GM21576 (cell line): Measurements from ENCODE around the gene IL2.

Experiments
- ATAC-seq: cut with Tn5 transposase; IDR thresholded peaks from one replicate; pipeline ENCODE4 v1.9.1; 2021; ENCODE audit warnings: mild to moderate bottlenecking, moderate library complexity; ENCODE audit not compliant: unreplicated experiment

The IL2 gene

DNA sequence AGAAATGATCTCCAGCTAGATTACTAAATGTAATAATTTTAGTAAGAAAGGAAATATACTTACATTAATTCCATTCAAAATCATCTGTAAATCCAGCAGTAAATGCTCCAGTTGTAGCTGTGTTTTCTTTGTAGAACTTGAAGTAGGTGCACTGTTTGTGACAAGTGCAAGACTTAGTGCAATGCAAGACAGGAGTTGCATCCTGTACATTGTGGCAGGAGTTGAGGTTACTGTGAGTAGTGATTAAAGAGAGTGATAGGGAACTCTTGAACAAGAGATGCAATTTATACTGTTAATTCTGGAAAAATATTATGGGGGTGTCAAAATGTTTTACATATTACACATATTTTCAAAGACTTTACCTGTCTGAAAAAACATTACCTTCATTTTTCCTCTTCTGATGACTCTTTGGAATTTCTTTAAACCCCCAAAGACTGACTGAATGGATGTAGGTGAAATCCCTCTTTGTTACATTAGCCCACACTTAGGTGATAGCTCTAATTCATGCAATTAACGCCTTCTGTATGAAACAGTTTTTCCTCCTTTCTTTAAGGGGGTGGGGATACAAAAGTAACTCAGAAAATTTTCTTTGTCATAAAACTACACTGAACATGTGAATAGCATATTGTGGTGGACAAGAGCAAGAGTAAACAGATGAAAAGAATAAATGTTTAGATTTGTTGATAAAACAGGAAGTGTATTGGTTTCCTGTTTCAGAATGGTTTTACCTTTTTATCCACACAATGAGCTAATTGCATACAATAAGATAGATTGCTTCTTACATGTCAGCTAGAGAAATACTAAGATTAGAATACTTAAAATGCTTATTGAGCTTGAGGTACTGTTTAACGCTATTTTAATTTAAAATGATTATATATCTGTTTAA, at the start of gene IL2:
TSS of gene IL2 (minus strand) at position 495 of the 886 bp plus-strand sequence. CDS start at position 210, 285 bp downstream.
- no peak for ATAC-seq

DNA sequence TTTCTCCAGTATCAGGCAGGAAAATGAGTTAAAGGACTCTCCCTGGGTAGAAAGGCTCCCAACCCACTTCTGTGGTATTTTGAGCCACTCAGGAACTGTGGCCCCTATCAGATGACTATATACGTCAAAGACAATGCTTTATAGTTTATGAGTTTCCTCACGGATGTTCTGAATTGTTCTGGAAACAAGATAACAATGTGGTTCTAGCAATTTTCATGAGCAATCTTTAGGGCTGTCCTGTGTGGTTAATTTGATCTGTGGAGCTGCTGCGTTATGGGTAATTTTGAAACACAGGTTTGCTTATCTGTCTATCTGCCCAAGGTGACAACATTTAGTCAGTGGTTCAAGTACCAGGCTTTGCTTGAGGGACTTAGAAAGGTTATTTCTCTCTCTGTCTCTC, 46.7 kb upstream of the IL2 start:
- no peak for ATAC-seq

GRCh38 chr4:122500852-122501501, 44.5 kb upstream of the IL2 start:
- ATAC-seq = no peak

DNA sequence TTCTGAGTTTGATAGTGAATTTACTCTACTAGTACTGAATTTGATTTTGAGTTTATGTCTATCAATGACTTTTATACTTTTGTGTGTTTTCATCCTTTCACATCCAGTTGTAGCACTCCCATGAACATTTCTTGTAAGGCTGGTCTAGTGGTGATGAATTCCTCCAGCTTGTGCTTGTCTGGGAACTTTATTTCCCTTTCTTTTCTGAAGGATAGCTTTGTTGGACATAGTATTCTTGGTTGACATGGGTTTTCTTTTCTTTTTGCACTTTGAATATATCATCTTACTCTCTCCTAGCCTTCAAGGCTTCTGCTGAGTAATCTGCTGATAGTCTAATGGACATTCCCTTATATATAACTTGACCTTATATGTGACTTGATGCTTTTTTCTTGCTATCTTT, 32.5 kb upstream of the IL2 start:
- ATAC-seq = no peak

DNA sequence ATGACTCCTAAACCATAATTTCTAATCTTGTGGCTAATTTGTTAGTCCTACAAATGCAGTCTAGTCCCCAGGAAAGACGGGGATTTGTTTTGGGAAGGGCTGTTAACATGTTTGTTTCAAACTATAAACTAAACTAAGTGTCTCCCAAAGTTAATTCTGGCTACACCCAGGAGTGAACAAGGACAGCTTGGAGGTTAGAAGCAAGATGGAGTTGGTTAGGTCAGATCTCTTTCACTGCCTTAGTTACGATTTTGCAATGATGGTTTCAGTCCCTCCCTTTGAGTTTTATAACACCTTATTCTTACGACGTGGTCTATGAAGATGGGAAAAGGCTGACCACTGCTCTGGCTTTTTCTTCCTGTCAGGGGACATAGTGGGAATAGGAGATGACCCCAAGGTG, 27.0 kb upstream of the IL2 start:
- no peak for ATAC-seq

- no peak for ATAC-seq
Measured at GRCh38 chr4:122481766-122482405, 25.4 kb upstream of the IL2 start.

- no peak for ATAC-seq
Measured at GRCh38 chr4:122480655-122481487, 24.3 kb upstream of the IL2 start.

DNA sequence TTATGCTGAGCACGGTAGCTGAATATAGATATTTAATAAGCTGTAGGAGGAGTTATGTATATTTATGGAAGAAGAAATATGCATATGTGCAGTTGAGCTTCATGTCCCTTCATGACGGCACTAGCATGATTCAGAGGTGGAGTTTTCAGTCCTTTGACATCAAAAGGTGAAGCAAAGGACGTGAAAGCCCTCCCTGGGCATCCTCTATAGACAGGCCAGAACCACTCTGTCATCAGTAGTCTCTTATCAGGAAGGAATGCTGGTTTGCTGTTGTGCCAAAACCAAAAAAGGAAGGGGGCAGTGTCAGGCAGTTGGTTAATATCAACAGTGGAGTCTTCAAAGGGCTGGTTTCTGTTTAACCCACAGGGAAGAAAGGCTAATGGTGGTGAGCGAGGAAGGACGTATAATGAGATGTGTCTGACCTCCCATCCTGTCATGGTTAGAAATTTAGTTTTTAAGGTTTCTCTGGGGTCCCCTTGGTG, 23.5 kb upstream of the IL2 start:
- ATAC-seq = no peak

DNA sequence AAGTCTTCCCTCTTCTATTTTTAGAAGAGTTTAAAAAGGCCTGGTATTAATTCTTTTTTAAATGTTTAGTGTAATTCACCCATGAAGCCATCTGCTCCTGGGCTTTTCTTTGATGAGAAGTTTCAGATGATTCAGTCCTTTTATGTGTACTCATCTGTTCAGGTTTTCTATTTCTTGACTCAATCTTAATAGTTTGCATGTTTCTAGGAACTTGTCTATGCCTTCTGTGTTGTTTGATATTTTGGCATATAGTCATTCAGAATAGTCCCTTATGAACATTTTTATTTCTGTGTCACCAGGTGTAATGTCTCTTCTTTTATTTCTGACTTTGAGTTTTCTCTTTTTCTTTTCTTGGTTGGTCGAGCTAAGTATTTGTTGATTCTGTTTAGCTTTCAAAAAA, 20.2 kb upstream of the IL2 start:
- ATAC-seq = no peak

DNA sequence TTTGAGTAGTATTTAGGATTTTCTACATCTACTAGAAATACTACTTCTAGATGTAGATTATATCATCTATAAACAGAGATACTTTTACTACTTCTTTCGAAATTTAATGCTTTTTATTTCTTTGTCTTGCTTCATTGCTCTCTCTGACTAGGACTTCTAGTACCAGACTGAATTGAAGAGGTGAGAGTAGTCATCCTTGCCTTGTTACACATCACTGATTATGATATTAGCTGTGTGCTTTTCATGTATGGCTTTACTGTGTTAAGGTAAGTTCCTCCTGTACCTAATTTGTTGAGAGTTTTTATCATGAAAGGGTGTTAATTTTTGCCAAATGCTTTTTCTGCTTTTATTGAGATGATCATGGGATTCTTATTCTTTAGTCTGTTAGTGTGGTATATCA, 19.6 kb upstream of the IL2 start:
- ATAC-seq = no peak

DNA sequence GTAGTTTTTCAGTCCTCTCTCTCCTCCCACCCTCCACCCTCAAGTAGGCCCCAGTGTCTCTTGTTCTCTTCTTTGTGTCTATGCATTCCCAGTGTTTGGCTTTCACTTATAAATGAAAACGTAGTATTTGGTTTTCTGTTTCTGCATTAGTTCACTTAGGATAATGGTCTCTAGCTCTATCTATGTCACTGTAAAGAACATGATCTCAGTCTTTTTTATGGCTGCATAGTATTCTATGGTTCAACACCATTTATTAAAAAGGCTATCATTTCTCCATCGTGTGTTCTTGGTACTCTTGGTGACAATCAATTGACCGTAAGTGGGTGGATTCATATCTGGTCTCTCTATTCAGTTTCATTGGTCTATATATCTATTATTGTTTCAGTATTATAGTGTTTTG, 18.7 kb upstream of the IL2 start:
- no peak for ATAC-seq

- ATAC-seq = no peak
Measured at GRCh38 chr4:122469457-122469856, 12.9 kb upstream of the IL2 start.

DNA sequence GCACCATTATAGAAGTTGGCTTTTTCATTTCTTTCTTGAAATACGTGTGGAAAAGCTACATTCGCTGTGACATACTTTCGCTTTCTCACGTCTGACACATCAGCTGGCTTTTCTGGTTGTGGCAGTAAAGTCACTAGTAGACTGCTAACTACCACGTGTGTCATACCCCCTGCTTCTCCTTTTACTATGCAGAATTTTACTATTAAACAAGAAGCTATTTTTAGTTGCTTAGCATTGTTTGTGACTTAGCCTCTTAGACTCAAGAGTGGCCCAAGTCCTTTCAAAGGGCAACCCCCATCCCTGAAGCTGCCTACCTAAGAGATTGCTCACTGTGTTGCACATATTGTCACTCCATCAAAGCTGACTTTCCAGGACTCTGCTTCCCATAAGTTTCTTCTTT, 2.1 kb upstream of the IL2 start:
- ATAC-seq = peak; percentile 89

- ATAC-seq = no peak
Measured at GRCh38 chr4:122453384-122453995, 3.0 kb downstream of the IL2 start.

DNA sequence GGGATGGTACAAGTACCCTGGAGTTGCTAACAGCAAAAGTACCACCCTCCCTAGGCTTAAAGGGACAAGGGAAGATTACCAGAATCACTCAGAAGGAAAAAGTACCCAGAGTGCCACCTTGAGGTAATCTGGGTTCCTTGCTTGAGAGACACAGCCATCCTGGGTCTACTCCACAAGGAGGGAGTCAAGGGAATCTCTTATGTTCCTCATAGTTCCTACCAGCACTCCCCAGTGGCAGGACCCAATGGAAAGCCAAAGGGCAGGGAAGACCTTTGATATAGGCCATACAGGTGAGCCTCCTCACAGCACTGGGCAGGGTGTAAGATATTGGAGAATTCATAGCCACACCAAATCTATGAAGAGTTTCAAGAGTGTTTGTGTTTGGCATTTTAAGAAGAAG, 5.7 kb downstream of the IL2 start:
- no peak for ATAC-seq

GRCh38 chr4:122434285-122434684, 22.2 kb downstream of the IL2 start:
- no peak for ATAC-seq

DNA sequence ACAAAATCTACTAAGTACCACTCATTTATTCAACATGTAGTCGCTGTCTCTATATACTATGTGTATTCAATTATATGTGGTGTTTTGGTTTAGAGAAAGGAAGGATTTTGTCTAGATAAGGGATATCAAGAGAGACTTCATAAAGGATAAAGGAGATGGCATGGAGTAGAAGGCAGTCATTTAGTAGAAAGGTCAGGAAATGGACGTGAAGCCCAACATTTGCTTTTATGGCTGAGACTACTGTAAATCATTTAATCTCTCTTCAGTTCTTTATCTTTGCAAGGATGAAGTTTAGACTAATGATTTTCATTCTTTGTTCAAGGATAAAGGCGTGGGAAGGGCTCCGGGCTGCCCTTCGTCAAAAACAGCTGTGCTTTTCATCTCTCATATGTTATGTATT, 25.2 kb downstream of the IL2 start:
- no peak for ATAC-seq

GRCh38 chr4:122423246-122423645, 33.3 kb downstream of the IL2 start:
- no peak for ATAC-seq

GRCh38 chr4:122412547-122412946, 44.0 kb downstream of the IL2 start:
- no peak for ATAC-seq

- ATAC-seq = no peak
Measured at GRCh38 chr4:122403861-122404260, 52.7 kb downstream of the IL2 start.
